Measurements from ENCODE around the gene ST8SIA2.

GRCh38 chr15:92421976-92422375, 28.3 kb downstream of the ST8SIA2 start:
- TF ChIP-seq EZH2 (IDR thresholded peaks at IDR 0.05; ENCODE audit: insufficient read depth, poor library complexity, severe bottlenecking) (no peak), EZH2phosphoT487 (IDR thresholded peaks at IDR 0.05; ENCODE audit: insufficient read depth, low read depth) (no peak)
